Small intestine (tissue), 16 donors: Measurements from ENCODE around the gene RBM10. TPM values are rescaled to one million over a fixed set of nuclear protein-coding genes. Genes with fewer than 3 reads are reported as not detected.
"Not testable (repeated sequence)": the region's sequence is repeated elsewhere in the genome, so short reads cannot be mapped to it uniquely, and the experiment has no call there.

Experiments used
- DNase-seq, 2 donors: peaks; one replicate each; pipeline versions ENCODE4 v3.0.0 to v3.0.0-alpha.2; 2013
- FAIRE-seq: peaks from 2 replicates; lab custom pipeline; 2012; peaks lifted over from hg19 to GRCh38; lab: Jason Lieb, UNC
- H3K27ac ChIP-seq, 3 donors: one replicate each; pipeline ENCODE4 v1.5.1; 2013; ENCODE audit warnings: low read length in 2 of 3, mild to moderate bottlenecking in 2 of 3, control low read depth in 1 of 3, inconsistent platforms in 1 of 3, low read depth in 1 of 3, moderate library complexity in 1 of 3
- H3K27me3 ChIP-seq, 3 donors: one replicate each; pipeline ENCODE4 v1.6.1; 2013; ENCODE audit warnings: low read length in 3 of 3, inconsistent platforms in 1 of 3; ENCODE audit not compliant: control insufficient read depth in 3 of 3, insufficient read depth in 3 of 3
- H3K36me3 ChIP-seq, 3 donors: one replicate each; pipeline ENCODE4 v1.6.1; 2013; ENCODE audit warnings: low read length in 3 of 3, inconsistent platforms in 1 of 3, low read depth in 1 of 3, mild to moderate bottlenecking in 1 of 3, moderate library complexity in 1 of 3; ENCODE audit not compliant: control insufficient read depth in 3 of 3, insufficient read depth in 2 of 3
- H3K4me1 ChIP-seq, 3 donors: one replicate each; pipeline ENCODE4 v1.6.1; 2013; ENCODE audit warnings: low read length in 2 of 3, inconsistent platforms in 1 of 3, low read depth in 1 of 3, mild to moderate bottlenecking in 1 of 3, moderate library complexity in 1 of 3; ENCODE audit not compliant: control insufficient read depth in 3 of 3, insufficient read depth in 2 of 3
- H3K4me3 ChIP-seq, 3 donors: one replicate each; pipeline ENCODE4 v1.5.1; 2013; ENCODE audit warnings: low read length in 3 of 3, control low read depth in 1 of 3, inconsistent platforms in 1 of 3, low read depth in 1 of 3, mild to moderate bottlenecking in 1 of 3, moderate library complexity in 1 of 3
- H3K9me3 ChIP-seq, 2 donors: one replicate each; pipeline ENCODE4 v1.6.1; 2013; ENCODE audit warnings: low read depth in 1 of 2, low read length in 1 of 2; ENCODE audit not compliant: control insufficient read depth in 2 of 2, insufficient read depth in 1 of 2
- WGBS, 3 donors: extraction: QIAGEN DNeasy Blood & Tissue Kit; methylation state at CpG; one replicate each; pipeline ENCODE4 v1.1.7; 2013; 5-methylcytosine and 5-hydroxymethylcytosine counted together
- long read RNA-seq, 10 donors: transcript quantifications; one replicate each; lab custom pipeline, GENCODE V29; 2026
- polyA plus RNA-seq, 4 donors: library from polyadenylated mRNA; stranded (reverse) in 3 of 4; unstranded in 1 of 4; fragments of 200-250 nt in 3 of 4; fragments of 120-200 nt in 1 of 4; gene quantifications; one replicate each; pipeline versions ENCODE4 v1.2.1 to v1.2.3, GENCODE V29; 2013
- donor health status: healthy with polysubstance abuse.
- donor health status: control.
- donor health status: control.
- donor health status: Bipolar disorder and iron deficiency.
- donor health status: healthy.

RBM10 gene, protein sequence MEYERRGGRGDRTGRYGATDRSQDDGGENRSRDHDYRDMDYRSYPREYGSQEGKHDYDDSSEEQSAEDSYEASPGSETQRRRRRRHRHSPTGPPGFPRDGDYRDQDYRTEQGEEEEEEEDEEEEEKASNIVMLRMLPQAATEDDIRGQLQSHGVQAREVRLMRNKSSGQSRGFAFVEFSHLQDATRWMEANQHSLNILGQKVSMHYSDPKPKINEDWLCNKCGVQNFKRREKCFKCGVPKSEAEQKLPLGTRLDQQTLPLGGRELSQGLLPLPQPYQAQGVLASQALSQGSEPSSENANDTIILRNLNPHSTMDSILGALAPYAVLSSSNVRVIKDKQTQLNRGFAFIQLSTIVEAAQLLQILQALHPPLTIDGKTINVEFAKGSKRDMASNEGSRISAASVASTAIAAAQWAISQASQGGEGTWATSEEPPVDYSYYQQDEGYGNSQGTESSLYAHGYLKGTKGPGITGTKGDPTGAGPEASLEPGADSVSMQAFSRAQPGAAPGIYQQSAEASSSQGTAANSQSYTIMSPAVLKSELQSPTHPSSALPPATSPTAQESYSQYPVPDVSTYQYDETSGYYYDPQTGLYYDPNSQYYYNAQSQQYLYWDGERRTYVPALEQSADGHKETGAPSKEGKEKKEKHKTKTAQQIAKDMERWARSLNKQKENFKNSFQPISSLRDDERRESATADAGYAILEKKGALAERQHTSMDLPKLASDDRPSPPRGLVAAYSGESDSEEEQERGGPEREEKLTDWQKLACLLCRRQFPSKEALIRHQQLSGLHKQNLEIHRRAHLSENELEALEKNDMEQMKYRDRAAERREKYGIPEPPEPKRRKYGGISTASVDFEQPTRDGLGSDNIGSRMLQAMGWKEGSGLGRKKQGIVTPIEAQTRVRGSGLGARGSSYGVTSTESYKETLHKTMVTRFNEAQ
- 10 to 100 TPM; 27.8 to 41.2 (median 35.7) TPM for polyA plus RNA-seq
- long read RNA-seq, donor 1, partial matches to known transcripts: 8 of 9 reads
- long read RNA-seq, donor 1, other reads (novel, unspliced or antisense): 0 of 9 reads
- long read RNA-seq, donor 2: 0 reads
- long read RNA-seq, donor 3, partial matches to known transcripts: 15 of 15 reads
- long read RNA-seq, donor 3, other reads (novel, unspliced or antisense): 0 of 15 reads
- long read RNA-seq, donor 4: 0 reads
- long read RNA-seq, donor 5, partial matches to known transcripts: 5 of 5 reads
- long read RNA-seq, donor 5, other reads (novel, unspliced or antisense): 0 of 5 reads
- long read RNA-seq, donor 6, partial matches to known transcripts: 0 of 1 reads
- long read RNA-seq, donor 6, other reads (novel, unspliced or antisense): 0 of 1 reads
- long read RNA-seq, donor 7, partial matches to known transcripts: 10 of 11 reads
- long read RNA-seq, donor 7, other reads (novel, unspliced or antisense): 0 of 11 reads
- long read RNA-seq, donor 8: 0 reads
- long read RNA-seq, donor 9: 0 reads
- long read RNA-seq, donor 10, partial matches to known transcripts: 22 of 24 reads
- long read RNA-seq, donor 10, other reads (novel, unspliced or antisense): 0 of 24 reads

DNA sequence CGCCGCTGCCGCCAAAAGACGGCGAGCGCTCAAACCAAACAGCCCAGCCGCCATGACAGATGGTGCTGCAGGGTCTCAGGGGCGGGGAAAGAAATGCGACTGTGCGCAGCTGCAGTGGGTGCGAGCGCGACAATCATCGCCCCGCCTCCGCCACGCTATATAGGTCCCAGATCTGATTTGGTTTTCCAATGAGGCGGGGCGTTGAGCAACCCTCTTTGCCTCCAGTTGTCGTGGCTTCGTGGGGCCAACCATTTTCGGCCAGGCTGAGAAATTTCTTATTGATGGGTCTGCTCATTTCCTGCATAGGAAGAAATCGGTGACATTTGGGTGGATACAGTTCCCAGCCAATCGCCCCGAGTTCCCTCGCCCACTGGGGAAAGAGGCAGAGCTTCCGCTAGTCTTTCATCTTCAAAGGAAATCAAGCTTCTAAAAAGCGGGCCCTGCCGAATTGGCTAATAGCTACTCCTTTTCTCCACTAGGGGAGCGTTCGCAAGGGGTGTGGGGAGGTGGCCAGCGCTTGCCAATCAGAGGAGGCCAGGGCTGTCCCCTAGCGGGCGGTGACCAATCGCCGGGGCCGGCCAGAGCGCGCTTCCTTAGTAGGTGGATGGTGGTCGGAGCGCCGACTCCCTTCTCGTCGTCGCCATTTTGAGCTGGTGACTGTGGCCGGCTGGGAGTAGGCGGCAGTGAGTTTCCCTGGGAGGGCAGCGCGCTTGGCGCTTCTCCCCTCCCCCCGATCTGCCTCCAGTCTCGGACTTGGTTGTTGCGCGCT is at the start of gene RBM10, which contains the start of gene NDUFB11:
RBM10 (plus strand) TSS at position 596 of the 769 bp plus-strand sequence. CDS start 2,261 bp downstream, outside the sequence.
NDUFB11 (minus strand) TSS at position 77 of the 769 bp plus-strand sequence; CDS start at position 54, 23 bp downstream.
- peak; percentile 91 to 92 for DNase-seq
- Histone ChIP-seq H3K27ac (peak within 1 kb of the TSS; percentile 39 to 99 (median 98)), H3K27me3 (no peaks in the 10 kb centered on the region), H3K9me3 (peaks cover 0 to 3% of the 10 kb centered on the region in 2 donors), H3K4me1 (peaks cover 3 to 5% (median 3%) of the 10 kb centered on the region in 3 donors), H3K4me3 (peak within 1 kb of the TSS; percentile 50 to 92 (median 54)), H3K36me3 (peaks cover 0 to 33% (median 0%) of the 10 kb centered on the region in 3 donors)
- WGBS, 3 donors: 0 to 47% (median 7%) methylated on average over 32 to 54 of the region's 54 CpGs
- peak; percentile 70 for FAIRE-seq

- FAIRE-seq (no peak), DNase-seq (no peak)
- Histone ChIP-seq H3K4me3 (no peak overlapping the region), H3K27me3 (peaks cover 0 to 2% (median 0%) of the 10 kb centered on the region in 3 donors), H3K27ac (no peak overlapping the region), H3K4me1 (no peaks in the 10 kb centered on the region), H3K9me3 (no peaks in the 10 kb centered on the region), H3K36me3 (peaks cover 0 to 33% (median 0%) of the 10 kb centered on the region in 3 donors)
- WGBS, 3 donors: 65 to 78% (median 73%) methylated on average over 4 of the region's 4 CpGs
These were observed 48.0 kb upstream of the RBM10 start for GRCh38 chrX:47097018-47097417.

DNA sequence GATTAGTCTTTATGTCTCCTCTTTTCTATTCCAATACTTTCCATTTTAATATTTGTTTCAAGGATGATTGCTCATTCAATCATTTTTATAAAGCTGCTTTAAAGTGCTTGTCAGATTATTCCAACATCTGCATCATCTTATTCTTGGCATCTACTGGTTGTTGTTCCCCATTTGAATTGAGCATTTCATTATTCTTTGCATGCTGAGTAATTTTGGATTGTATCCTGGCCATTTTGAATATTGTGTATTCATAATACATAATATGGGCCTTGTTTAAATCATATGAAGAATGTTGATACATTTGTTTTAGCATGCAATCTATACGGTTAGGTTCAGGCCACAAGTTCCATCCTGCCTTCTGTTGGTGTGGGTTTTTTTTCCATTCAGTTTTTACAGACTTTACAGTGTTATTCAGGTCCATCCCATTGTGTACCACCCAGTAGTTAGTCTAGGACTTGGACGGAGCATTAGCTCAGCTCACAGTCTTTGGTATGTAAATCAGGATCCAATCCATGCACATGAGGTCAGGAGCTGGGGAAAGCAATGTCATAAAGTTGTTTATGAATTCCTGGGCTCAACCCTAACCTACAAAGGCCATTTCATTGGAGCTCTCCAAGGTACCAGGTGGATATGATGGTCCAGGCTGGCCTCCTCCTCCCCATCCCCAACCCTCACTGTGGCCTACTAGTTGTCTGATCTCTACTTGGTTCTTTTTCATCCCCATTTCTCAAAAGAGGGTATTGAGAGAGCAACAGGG is 46.5 kb upstream of the RBM10 start:
- Histone ChIP-seq H3K36me3 (peaks cover 0 to 39% (median 0%) of the 10 kb centered on the region in 3 donors), H3K4me3 (no peak overlapping the region), H3K27ac (no peak overlapping the region), H3K9me3 (no peaks in the 10 kb centered on the region), H3K27me3 (peaks cover 0 to 2% (median 0%) of the 10 kb centered on the region in 3 donors), H3K4me1 (no peaks in the 10 kb centered on the region)
- FAIRE-seq (no peak), DNase-seq (no peak)
- WGBS, 3 donors: 82 to 96% (median 87%) methylated on average over 2 of the region's 2 CpGs

- 67 to 89% (median 83%) methylated on average over 3 to 4 of the region's 4 CpGs for WGBS, 3 donors
- no peak for FAIRE-seq
These were observed 43.8 kb upstream of the RBM10 start for GRCh38 chrX:47101206-47101605.

DNA sequence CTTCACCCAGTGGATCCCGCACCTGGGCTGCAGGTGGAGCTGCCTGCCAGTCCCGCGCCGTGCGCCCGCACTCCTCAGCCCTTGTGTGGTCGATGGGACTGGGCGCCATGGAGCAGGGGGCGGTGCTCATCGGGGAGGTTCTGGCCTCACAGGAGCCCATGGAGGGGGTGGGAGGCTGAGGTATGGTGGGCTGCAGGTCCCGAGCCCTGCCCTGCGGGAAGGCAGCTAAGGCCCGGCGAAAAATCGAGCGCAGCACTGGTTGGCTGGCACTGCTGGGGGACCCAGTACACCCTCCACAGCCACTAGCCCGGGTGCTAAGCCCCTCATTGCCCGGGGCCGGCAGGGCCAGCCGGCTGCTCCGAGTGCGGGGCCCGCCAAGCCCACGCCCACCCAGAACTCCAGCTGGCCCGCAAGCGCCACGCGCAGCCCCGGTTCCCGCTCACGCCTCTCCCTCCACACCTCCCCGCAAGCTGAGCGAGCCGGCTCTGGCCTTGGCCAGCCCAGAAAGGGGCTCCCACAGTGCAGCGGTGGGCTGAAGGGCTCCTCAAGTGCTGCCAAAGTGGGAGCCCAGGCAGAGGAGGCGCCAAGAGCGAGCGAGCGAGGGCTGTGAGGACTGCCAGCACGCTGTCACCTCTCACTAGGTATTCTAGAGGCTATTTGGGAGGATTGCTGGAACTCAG is 33.9 kb upstream of the RBM10 start:
- H3K27ac ChIP-seq, H3K4me3 ChIP-seq, H3K9me3 ChIP-seq, H3K36me3 ChIP-seq, H3K27me3 ChIP-seq, FAIRE-seq, DNase-seq, H3K4me1 ChIP-seq: not testable (repeated sequence)
- WGBS, 3 donors: 95 to 100% (median 97%) methylated on average over 6 to 38 of the region's 40 CpGs

More at GRCh38 chrX:47101206-47101605, 43.8 kb upstream of the RBM10 start:
- Histone ChIP-seq H3K27ac (no peak overlapping the region), H3K9me3 (no peaks in the 10 kb centered on the region), H3K4me3 (no peak overlapping the region), H3K27me3 (peaks cover 0 to 2% (median 0%) of the 10 kb centered on the region in 3 donors), H3K4me1 (no peaks in the 10 kb centered on the region), H3K36me3 (peaks cover 0 to 38% (median 0%) of the 10 kb centered on the region in 3 donors)
- DNase-seq: no peak

GRCh38 chrX:47112316-47112954 is 32.6 kb upstream of the RBM10 start:
- FAIRE-seq (no peak), DNase-seq (peak; percentile 7 to 37)
- Histone ChIP-seq H3K4me1 (no peaks in the 10 kb centered on the region), H3K4me3 (no peak overlapping the region), H3K9me3 (no peaks in the 10 kb centered on the region), H3K27me3 (no peaks in the 10 kb centered on the region), H3K36me3 (no peaks in the 10 kb centered on the region), H3K27ac (no peak overlapping the region)
- WGBS, 3 donors: 37 to 61% (median 46%) methylated on average over 9 of the region's 9 CpGs
